ENCODE data around the gene ZIC4.

Gene ZIC4

GRCh38 chr3:147417551-147418295 is 11.4 kb upstream of the ZIC4 start:
- DNase-seq, result no peak

DNA sequence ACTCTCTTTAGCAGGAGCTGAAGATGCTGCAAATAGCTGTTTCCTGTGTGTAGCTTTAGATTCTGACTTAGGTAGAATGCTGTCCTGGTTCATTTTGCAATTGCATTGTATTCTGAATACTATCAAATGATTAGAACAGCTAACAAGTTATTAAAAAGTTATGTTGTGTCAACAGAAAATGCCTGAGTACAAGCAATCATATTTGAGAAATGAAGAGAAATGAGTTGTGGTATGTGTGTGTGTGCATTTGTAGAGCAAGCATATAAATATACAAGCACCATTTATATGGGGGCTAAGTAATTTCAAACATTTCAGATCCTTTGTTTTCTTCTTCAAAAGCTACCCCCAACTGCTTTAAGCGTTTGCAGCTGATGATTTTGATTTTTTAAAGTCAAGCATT is 10.6 kb upstream of the ZIC4 start:
- no peak for DNase-seq

DNA sequence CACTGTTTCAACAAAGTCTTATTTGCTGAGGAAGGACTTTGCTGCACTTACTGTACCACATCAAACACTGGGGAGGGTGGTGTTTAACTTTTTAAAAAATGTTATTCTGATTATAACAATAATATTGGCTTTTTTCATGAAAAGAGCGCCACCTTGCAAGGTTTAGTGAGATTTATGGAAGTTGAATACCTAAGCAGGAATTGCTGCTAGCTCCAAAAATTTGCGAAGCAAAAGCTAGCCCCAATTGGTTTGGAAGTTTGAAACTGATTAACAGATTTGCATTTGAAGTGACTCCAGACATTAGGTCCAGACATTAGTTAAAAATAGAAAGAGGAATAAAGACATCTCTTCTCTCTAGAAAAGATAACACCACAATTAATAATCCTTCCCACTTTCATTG is 9.5 kb upstream of the ZIC4 start:
- DNase-seq, result no peak

- no peak for DNase-seq
These were observed 8.9 kb upstream of the ZIC4 start for GRCh38 chr3:147415286-147415685.

- DNase-seq, result no peak
These were observed 8.2 kb upstream of the ZIC4 start for GRCh38 chr3:147414390-147415138.

GRCh38 chr3:147413686-147414389 is 7.5 kb upstream of the ZIC4 start:
- no peak for DNase-seq

- DNase-seq, result no peak
These were observed 6.8 kb upstream of the ZIC4 start for GRCh38 chr3:147412917-147413685.

- no peak for DNase-seq
These were observed 6.0 kb upstream of the ZIC4 start for GRCh38 chr3:147412261-147412916.

DNA sequence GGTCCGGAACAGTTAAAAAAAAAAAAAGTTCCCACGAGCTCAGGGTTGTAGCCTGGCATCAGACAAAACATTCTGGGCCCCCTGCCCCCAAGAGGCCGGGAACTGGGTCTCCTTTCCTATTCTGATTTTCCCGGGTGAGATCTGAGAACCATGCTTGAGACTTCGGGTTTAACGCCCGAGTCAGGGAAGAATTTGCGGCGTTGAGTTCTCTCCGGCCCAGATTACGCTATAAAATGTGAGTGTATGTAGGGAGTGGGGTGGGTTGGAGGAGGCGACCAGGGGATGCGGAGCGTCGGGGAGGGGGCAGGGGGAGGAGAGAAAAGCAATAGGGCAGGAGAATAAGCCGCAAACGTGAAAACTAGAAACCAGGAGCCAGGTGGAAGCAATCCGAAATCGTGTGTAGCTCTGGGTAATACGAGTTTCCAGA is 5.5 kb upstream of the ZIC4 start:
- DNase-seq, result no peak

GRCh38 chr3:147411238-147411814 is 5.0 kb upstream of the ZIC4 start:
- DNase-seq, result peak; percentile 59

DNA sequence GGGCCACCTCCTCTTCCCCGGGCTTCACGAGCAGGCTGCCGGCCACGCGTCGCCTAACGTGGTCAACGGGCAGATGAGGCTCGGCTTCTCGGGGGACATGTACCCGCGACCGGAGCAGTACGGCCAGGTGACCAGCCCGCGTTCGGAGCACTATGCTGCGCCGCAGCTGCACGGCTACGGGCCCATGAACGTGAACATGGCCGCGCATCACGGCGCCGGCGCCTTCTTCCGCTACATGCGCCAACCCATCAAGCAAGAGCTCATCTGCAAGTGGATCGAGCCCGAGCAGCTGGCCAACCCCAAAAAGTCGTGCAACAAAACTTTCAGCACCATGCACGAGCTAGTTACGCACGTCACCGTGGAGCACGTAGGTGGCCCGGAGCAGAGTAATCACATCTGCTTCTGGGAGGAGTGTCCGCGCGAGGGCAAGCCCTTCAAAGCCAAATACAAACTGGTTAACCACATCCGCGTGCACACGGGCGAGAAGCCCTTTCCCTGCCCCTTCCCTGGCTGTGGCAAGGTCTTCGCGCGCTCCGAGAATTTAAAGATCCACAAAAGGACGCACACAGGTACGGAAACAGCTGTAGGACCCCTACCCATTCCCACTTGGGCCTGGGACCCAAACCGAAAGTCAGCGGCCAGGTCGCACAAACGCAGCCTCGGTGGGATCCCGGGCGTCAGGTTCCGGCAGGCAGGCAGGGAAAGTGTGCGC is 4.3 kb upstream of the ZIC4 start:
- DNase-seq, result peak; percentile 77

GRCh38 chr3:147410116-147410525 is 3.8 kb upstream of the ZIC4 start:
- DNase-seq, result no peak

DNA sequence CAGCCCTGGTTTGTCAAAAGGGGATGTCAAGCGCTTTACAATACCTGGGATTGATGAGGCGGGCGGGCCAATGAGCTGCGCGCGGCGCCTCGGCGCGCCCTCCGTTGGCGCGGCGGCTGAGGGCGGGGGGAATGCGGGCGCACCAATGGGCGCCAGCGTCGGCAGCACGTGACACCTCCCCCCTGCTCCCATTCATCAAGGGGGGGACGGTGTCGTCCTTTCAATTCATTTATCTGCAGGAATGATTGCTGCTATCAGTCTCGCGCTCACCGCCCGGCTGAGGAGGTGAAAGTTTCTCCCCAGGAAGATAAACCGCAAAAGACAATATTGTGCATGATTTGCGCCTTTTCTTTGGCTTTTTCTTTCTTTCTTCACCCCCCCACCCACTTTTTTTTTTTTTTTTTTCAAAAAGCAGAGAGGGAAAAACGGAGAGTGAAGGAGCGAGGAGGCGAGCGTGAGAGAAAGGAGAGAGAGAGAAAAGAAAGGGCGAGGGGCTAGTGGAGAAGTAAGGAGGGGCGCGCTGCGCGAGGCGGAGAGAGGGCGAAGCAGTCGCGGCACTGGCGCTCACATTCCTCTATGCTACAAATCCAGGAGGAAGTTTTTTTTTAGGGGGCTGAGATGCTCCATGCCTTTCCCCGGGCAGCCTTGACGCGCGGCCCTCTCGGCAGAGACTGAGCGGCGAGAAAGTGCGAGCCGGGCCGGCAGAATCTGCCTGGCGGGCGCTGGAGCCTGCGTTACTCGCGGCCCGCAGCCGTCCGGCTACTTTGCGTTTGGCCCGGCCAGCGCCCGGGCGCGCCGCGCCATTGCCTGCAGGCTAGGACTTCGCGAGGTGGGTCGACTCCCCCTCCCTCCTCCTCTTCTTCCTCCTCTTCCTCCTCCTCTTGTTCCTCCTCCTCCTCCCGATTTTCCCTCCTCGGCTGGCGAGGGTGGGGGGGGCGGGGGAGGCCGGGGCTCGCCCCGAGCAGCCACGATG is 3.1 kb upstream of the ZIC4 start, which contains the start of gene ZIC1:
Gene ZIC1, plus strand, starts transcription at position 223 of the 973 bp plus-strand sequence. Its CDS starts 748 bp downstream, at position 971.
- peak; percentile 91 for DNase-seq

GRCh38 chr3:147408188-147409100 is 2.1 kb upstream of the ZIC4 start:
- DNase-seq, result peak; percentile 51

- no peak for DNase-seq
These were observed 1.3 kb upstream of the ZIC4 start for GRCh38 chr3:147407498-147408187.

GRCh38 chr3:147407114-147407497 is 763 bp upstream of the ZIC4 start:
- DNase-seq, result no peak

GRCh38 chr3:147405231-147406027 is 914 bp downstream of the ZIC4 start:
- DNase-seq, result no peak
